Measurements from ENCODE around the gene FSTL4.
A peak's percentile ranks its signal among the peaks of the same experiment; 100 is the strongest.

FSTL4 gene

GRCh38 chr5:133612249-133612860, at the start of gene FSTL4:
Gene FSTL4 (minus strand): TSS chr5:133612541.
- DNase-seq, result peak; percentile 96

- DNase-seq, result no peak
These were observed 49.0 kb upstream of the FSTL4 start for GRCh38 chr5:133661389-133661788.

- no peak for DNase-seq
These were observed 46.0 kb upstream of the FSTL4 start for GRCh38 chr5:133658327-133658726.

- no peak for DNase-seq
These were observed 44.7 kb upstream of the FSTL4 start for GRCh38 chr5:133657036-133657435.

- DNase-seq, result no peak
These were observed 43.6 kb upstream of the FSTL4 start for GRCh38 chr5:133655966-133656365.

DNA sequence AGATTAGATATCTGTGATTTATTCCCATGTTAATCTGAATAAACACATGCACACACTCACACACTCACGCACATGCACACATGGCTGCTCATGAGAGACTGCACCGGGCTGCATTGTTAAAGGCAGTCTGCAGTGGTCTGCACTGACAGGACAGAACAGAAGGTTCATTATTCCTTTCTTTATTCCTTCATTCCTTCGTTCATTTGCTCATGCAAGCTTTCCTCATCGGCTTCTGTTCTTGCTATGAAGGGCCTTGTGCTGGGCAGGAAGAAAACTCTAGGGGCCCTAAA, 41.4 kb upstream of the FSTL4 start:
- no peak for DNase-seq

DNA sequence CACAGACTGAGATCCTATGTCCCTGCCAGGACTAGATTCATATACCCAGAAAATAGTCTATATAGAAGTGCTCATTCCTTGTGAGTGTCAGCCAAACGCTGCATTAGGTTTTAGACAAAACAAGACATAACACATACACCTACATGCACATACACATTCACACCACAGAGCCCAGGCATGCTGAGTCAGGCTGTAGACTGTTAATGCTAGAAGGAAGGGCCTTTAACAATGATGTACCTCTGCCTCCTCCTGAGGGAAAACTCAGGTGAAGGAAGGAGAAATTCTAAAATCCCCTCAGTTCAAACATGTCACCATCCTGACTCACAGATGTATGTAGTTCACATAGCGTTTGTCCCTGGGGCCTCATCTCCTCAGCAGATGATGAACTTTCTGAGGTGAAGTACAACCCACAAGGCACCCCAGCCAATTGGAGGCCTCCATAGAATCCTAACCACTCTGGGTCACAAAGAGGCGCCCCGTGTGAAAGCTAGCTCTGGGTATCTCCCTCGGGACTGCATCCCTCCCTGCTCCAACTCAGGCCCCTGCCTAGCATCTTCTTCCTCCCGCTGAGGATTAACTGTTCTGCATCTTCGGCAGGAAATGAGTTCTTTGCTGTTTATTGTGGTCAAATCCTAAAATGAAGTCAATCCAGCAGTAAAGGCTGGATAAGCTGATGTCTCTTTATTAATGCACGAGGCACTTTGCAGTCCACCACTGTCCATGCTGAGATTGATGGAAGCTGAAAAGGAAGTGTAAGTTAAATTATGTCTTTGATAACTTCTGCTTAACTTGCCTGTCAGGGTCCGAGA, 40.8 kb upstream of the FSTL4 start:
- no peak for DNase-seq

- no peak for DNase-seq
These were observed 31.9 kb upstream of the FSTL4 start for GRCh38 chr5:133644000-133644865.

GRCh38 chr5:133643365-133643764, 31.0 kb upstream of the FSTL4 start:
- peak; percentile 23 for DNase-seq

GRCh38 chr5:133642153-133642722, 29.9 kb upstream of the FSTL4 start:
- no peak for DNase-seq

DNA sequence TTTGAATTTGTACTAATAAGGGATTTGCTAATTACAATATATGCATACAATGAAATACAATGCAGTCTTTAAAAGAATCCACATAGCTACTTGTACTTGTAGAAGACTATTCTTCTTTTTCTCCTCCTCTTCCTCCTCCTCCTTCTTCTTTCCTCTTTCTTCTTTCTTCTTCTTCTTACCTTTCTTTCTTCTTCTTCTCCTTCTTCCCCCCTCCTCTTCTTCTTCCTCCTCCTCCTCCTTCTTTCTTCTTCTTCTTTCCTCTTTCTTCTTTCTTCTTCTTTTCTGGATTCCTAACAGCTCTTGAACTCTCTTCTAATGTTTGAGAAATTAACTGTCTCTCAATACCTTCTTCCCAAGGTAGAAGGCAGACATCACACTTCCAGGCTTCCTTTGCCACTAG, 29.3 kb upstream of the FSTL4 start:
- DNase-seq, result no peak

GRCh38 chr5:133639850-133640528, 27.6 kb upstream of the FSTL4 start:
- DNase-seq, result peak; percentile 90

DNA sequence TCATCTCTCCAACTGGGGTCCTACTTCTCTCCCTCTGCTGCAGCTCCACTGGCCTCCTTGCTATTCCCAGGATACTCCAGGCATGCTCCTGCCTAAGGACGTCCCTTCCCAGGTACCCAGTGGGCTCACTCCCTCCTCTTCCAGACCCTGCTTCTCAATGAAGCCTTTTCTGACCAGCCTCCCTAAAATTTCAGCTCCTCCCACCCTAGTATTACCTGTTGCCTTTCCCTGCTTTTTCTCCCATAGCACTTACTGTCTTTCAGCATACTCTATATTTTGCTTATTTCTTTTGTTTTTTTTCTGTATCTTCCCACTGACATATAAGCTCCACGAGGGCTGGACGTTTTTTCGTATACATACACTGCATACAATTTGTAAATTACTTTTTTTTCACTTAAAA, 26.1 kb upstream of the FSTL4 start:
- no peak for DNase-seq

DNA sequence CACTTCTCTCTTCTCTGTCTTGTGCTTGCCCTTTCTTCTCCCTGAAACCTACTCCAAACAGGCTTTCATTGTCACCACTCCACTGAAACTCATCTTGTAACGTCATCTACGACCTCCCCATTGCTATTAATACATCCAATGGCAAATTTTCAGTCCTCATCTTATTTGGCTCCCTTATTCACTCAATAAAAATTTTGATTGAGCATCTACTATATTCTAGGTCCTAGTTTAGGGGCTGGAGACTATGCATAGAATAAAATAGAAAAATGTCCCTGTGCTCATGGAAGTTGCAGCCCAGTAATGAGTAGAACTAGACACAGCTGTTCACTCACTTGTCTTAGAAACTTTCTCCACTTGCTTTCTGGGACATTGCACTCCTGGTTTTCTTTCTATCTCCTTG, 24.9 kb upstream of the FSTL4 start:
- DNase-seq, result no peak

DNA sequence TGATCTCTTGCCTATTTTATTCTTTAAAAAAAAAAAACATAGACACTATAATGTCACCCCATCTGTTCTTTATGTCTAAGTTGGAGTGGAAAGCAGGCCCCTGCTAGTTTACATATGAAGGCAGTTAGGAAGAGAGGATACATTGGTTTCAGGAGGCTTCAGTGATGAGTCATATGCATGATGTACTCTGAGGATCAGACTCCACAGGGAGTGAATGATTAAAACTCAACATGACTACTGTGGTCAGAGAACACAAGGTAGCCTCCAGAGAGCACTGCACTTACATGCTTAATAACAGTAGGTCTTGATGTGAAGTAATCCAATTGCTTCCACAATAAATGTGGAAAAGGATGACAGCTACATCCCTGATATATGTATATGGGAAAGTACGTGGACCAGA, 22.7 kb upstream of the FSTL4 start:
- peak; percentile 73 for DNase-seq

DNA sequence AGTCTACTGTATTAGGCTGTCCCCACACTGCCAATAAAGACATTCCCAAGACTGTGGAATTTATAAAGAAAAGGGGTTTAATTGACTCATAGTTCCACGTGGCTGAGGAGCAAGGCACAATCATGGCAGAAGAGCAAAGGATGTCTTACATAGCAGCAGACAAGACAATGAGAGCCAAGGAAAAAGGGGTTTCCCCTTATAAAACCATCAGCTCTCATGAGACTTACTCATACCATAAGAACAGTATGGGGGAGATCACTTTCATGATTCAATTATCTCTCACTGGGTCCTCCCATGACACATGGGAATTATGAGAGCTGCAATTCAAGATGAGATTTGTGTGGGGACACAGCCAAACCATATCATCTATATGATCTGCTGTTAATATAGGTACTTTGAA, 14.8 kb upstream of the FSTL4 start:
- no peak for DNase-seq

DNA sequence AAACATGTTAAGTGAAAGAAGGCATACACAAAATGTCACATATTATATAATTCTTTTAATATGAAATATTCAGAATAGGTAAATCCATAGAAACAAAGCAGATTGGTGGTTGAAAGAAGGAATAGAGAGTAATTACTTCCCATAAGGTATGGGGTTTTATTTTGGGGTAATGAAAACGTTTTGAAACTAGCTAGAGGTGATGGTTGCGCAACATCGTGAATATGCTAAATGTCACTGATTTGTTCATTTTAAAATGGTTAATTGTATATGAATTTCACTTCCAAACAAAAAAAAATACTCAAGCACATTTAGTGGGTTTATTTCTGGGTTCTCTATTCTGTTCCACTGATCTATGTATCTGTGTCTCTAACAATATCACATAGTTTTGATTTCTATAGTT, 12.0 kb upstream of the FSTL4 start:
- no peak for DNase-seq

GRCh38 chr5:133618141-133618540, 5.8 kb upstream of the FSTL4 start:
- DNase-seq, result peak; percentile 53

GRCh38 chr5:133613743-133614142, 1.4 kb upstream of the FSTL4 start:
- no peak for DNase-seq

DNA sequence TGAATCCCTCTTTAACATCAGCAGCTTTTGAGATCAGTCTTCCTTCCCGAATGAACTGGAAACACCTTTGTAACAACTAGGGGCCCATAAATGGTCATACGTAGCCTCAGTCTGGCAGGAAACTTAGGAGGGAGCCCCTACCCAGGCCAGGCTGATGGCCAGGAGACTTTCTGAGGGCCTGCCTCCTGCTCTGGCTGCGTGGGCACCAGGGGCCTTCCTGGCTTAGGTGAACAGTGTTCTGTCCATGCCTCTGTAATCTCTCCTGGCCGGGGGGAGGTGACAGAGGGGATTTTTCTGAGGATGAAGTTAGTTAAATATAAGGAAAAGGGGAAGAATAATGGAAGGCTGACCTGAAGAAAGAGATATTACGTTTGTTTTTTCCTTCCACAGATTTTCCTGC, 843 bp upstream of the FSTL4 start:
- peak; percentile 51 for DNase-seq

- peak; percentile 81 for DNase-seq
These were observed 738 bp downstream of the FSTL4 start for GRCh38 chr5:133611357-133612248.

All from NCI-H69 (cell line).